ENCODE results near the gene RBCK1. TPM values are rescaled to one million over a fixed set of nuclear protein-coding genes. Genes with fewer than 3 reads are reported as not detected.
"Not testable (repeated sequence)": the region's sequence is repeated elsewhere in the genome, so short reads cannot be mapped to it uniquely, and the experiment has no call there.

The RBCK1 gene
- total and polyA plus RNA-seq, 4 donors: 52.8 to 118 (median 67.0) TPM

DNA sequence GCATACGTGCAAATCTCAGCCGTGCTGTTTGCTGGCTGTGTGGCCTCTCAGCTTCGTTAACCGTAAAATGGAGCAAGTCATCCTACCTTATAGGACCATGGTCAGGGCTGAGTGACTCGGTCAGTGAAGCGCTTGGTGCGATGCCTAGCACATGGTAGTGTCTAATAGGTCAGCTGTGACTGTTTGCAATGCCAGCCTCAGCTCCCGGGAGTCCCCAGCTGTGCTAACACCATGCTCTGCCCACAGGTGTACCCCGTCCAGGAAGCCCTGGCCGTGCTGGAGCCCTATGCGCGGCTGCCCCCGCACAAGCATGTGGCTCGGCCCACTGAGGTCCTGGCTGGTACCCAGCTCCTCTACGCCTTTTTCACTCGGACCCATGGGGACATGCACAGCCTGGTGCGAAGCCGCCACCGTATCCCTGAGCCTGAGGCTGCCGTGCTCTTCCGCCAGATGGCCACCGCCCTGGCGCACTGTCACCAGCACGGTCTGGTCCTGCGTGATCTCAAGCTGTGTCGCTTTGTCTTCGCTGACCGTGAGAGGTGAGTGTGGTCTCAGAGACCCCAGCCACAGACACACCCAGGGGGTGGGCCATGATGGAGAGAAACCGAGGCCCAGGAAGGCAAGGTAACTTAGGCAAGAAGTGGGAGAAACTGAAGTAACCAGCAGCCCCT lies 16.9 kb upstream of the RBCK1 start:
- H3K27ac ChIP-seq (ENCODE audit: low read depth in 1 of 2, low read length in 2 of 2): no peak overlapping the region
- ATAC-seq (ENCODE audit: low FRiP score) (no peak), DNase-seq (peak in 1 of 2 donors; percentile 68)
- H3K4me3 ChIP-seq (ENCODE audit: low read length in 2 of 2): no peak overlapping the region
- H3K4me1 ChIP-seq (ENCODE audit: control insufficient read depth in 1 of 2, insufficient read depth in 2 of 2, low read length in 2 of 2): no peaks in the 10 kb centered on the region
- no peaks in the 10 kb centered on the region for H3K27me3 ChIP-seq (ENCODE audit: control insufficient read depth in 1 of 2, insufficient read depth in 2 of 2, low read length in 1 of 2)
- 95% methylated on average over 29 of the region's 29 CpGs for WGBS, 2 donors
- intact Hi-C loops (cut with DNase I): no loop called here
- no peaks in the 10 kb centered on the region for H3K9me3 ChIP-seq (ENCODE audit: control insufficient read depth, low read length)
- H3K36me3 ChIP-seq (ENCODE audit: control insufficient read depth in 1 of 2, insufficient read depth in 2 of 2, low read length in 1 of 2): no peaks in the 10 kb centered on the region

DNA sequence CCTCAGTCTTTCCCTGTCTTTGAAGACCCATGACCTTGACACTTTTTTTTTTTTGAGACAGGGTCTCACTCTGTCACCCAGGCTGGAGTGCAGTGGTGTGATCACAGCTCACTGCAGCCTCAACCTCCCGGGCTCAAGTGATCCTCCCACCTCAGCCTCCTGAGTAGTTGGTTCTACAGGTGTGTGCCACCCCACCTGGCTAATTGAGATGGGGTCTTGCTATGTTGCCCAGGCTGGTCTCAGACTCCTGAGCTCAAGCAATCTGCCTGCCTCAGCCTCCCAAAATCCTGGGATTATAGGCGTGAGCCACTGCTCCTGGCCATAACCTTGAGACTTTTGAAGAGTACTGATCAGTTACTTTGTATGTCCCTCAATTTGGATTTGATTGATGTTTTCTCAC lies 14.8 kb upstream of the RBCK1 start:
- H3K27ac ChIP-seq (ENCODE audit: low read depth in 1 of 2, low read length in 2 of 2); H3K36me3 ChIP-seq (ENCODE audit: control insufficient read depth in 1 of 2, insufficient read depth in 2 of 2, low read length in 1 of 2); H3K4me1 ChIP-seq (ENCODE audit: control insufficient read depth in 1 of 2, insufficient read depth in 2 of 2, low read length in 2 of 2); H3K27me3 ChIP-seq (ENCODE audit: control insufficient read depth in 1 of 2, insufficient read depth in 2 of 2, low read length in 1 of 2); ATAC-seq (ENCODE audit: low FRiP score); DNase-seq; H3K9me3 ChIP-seq (ENCODE audit: control insufficient read depth, low read length); H3K4me3 ChIP-seq (ENCODE audit: low read length in 2 of 2); intact Hi-C loops (cut with DNase I): not testable (repeated sequence)
- 94 to 96% methylated on average over 2 of the region's 2 CpGs for WGBS, 2 donors

GRCh38 chr20:396252-396618 lies 11.9 kb upstream of the RBCK1 start:
- Histone ChIP-seq H3K27me3 (ENCODE audit: control insufficient read depth in 1 of 2, insufficient read depth in 2 of 2, low read length in 1 of 2) (no peaks in the 10 kb centered on the region), H3K4me1 (ENCODE audit: control insufficient read depth in 1 of 2, insufficient read depth in 2 of 2, low read length in 2 of 2) (no peaks in the 10 kb centered on the region), H3K9me3 (ENCODE audit: control insufficient read depth, low read length) (no peaks in the 10 kb centered on the region), H3K27ac (ENCODE audit: low read depth in 1 of 2, low read length in 2 of 2) (no peak overlapping the region), H3K4me3 (ENCODE audit: low read length in 2 of 2) (no peak overlapping the region), H3K36me3 (ENCODE audit: control insufficient read depth in 1 of 2, insufficient read depth in 2 of 2, low read length in 1 of 2) (peaks cover 0 to 4% of the 10 kb centered on the region in 2 donors)
- intact Hi-C loops (cut with DNase I): no loop called here
- DNase-seq (no peak), ATAC-seq (ENCODE audit: low FRiP score) (no peak)
- WGBS, 2 donors: 91 to 93% methylated on average over 24 of the region's 24 CpGs

- ATAC-seq (ENCODE audit: low FRiP score) (peak; percentile 29), DNase-seq (no peak)
- intact Hi-C loops (cut with DNase I): no loop called here
- Histone ChIP-seq H3K4me3 (ENCODE audit: low read length in 2 of 2) (no peak overlapping the region), H3K4me1 (ENCODE audit: control insufficient read depth in 1 of 2, insufficient read depth in 2 of 2, low read length in 2 of 2) (no peaks in the 10 kb centered on the region), H3K27me3 (ENCODE audit: control insufficient read depth in 1 of 2, insufficient read depth in 2 of 2, low read length in 1 of 2) (no peaks in the 10 kb centered on the region), H3K9me3 (ENCODE audit: control insufficient read depth, low read length) (no peaks in the 10 kb centered on the region), H3K27ac (ENCODE audit: low read depth in 1 of 2, low read length in 2 of 2) (no peak overlapping the region), H3K36me3 (ENCODE audit: control insufficient read depth in 1 of 2, insufficient read depth in 2 of 2, low read length in 1 of 2) (peaks cover 0 to 4% of the 10 kb centered on the region in 2 donors)
- 82 to 86% methylated on average over 4 of the region's 4 CpGs for WGBS, 2 donors
Measured at GRCh38 chr20:396619-397431, 11.3 kb upstream of the RBCK1 start.

DNA sequence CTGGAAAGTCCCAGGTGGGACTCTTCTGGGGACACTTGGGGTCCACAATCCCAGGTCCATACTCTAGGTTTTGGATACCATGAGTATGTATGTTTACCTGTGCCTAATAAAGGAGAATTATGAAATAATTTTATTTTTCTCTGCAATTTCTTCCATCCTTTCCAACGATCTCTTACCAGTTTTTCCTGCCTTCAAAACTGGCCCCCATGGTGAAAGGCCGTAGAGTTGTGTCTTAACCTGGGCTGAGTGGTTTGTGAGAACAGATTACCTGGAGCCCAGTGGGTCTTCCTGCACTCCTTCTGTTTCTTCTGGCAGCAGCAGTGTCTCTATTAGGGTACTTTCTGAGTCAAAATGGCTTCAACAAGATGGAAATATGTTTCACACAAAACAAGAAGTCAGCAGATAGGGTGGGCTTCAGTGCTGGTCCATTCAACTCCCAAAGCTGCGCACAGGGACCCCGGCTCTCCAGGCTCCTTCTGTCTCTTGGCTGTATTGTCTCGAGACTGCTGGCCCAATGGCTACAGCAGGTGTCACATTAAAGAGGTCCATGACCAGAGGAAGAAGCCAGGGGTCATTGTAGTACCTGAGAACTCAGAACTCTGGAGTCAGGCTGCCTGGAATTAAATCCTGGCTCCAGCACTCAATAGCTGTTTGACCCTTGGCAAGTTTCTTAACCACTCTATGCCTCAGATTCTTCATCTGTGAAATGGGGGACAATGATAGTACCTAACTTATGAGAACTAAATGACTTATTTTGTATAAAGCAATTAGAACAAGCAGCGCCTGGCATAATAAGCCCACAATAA lies 10.5 kb upstream of the RBCK1 start:
- Histone ChIP-seq H3K36me3 (ENCODE audit: control insufficient read depth in 1 of 2, insufficient read depth in 2 of 2, low read length in 1 of 2) (peaks cover 0 to 4% of the 10 kb centered on the region in 2 donors), H3K4me1 (ENCODE audit: control insufficient read depth in 1 of 2, insufficient read depth in 2 of 2, low read length in 2 of 2) (no peaks in the 10 kb centered on the region), H3K27ac (ENCODE audit: low read depth in 1 of 2, low read length in 2 of 2) (no peak overlapping the region), H3K4me3 (ENCODE audit: low read length in 2 of 2) (no peak overlapping the region), H3K9me3 (ENCODE audit: control insufficient read depth, low read length) (no peaks in the 10 kb centered on the region), H3K27me3 (ENCODE audit: control insufficient read depth in 1 of 2, insufficient read depth in 2 of 2, low read length in 1 of 2) (no peaks in the 10 kb centered on the region)
- ATAC-seq (ENCODE audit: low FRiP score) (no peak), DNase-seq (no peak)
- 84 to 85% methylated on average over 6 of the region's 6 CpGs for WGBS, 2 donors
- intact Hi-C loops (cut with DNase I): no loop called here

DNA sequence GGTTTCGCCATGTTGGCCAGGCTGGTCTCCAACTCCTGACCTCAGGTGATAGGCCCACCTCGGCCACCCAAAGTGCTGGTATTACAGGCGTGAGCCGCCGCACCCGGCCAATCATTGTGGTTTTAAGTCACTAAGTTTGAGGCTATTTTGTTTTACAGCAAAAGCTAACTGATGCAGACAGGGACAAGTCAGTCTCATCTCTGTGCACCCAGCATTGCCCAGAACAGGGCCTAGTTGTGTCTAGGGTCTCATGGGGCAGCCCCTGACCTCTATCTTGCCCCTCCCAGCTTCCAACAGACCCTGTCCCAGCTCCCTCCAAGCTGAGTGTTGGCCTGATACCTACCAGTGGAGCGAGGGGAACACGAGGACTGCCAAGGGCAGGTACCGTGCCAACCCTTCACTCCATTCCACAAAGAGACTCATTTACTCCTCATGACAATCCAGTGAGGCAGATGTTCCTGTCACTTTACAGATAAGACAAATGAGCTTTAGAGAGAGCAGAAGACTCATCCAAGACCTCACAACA lies 8.9 kb upstream of the RBCK1 start:
- ATAC-seq (ENCODE audit: low FRiP score) (no peak), DNase-seq (no peak)
- Histone ChIP-seq H3K36me3 (ENCODE audit: control insufficient read depth in 1 of 2, insufficient read depth in 2 of 2, low read length in 1 of 2) (peaks cover 0 to 4% of the 10 kb centered on the region in 2 donors), H3K27me3 (ENCODE audit: control insufficient read depth in 1 of 2, insufficient read depth in 2 of 2, low read length in 1 of 2) (no peaks in the 10 kb centered on the region), H3K27ac (ENCODE audit: low read depth in 1 of 2, low read length in 2 of 2) (no peak overlapping the region), H3K4me3 (ENCODE audit: low read length in 2 of 2) (no peak overlapping the region), H3K9me3 (ENCODE audit: control insufficient read depth, low read length) (no peaks in the 10 kb centered on the region), H3K4me1 (ENCODE audit: control insufficient read depth in 1 of 2, insufficient read depth in 2 of 2, low read length in 2 of 2) (no peaks in the 10 kb centered on the region)
- intact Hi-C loops (cut with DNase I): no loop called here
- 93% methylated on average over 9 of the region's 9 CpGs for WGBS, 2 donors

GRCh38 chr20:400128-400453 lies 8.0 kb upstream of the RBCK1 start:
- no peak overlapping the region for H3K4me3 ChIP-seq (ENCODE audit: low read length in 2 of 2)
- H3K27ac ChIP-seq (ENCODE audit: low read depth in 1 of 2, low read length in 2 of 2): no peak overlapping the region
- DNase-seq: no peak
- H3K4me1 ChIP-seq (ENCODE audit: control insufficient read depth in 1 of 2, insufficient read depth in 2 of 2, low read length in 2 of 2): no peaks in the 10 kb centered on the region
- 67 to 69% methylated on average over 2 of the region's 2 CpGs for WGBS, 2 donors
- ATAC-seq (ENCODE audit: low FRiP score): no peak
- intact Hi-C loops (cut with DNase I): loop anchor here in 1 of 2 donors (10.0 kb wide), 1 partner anchor 75 kb away; no protein-coding TSS in a partner anchor
- H3K27me3 ChIP-seq (ENCODE audit: control insufficient read depth in 1 of 2, insufficient read depth in 2 of 2, low read length in 1 of 2): no peaks in the 10 kb centered on the region
- no peaks in the 10 kb centered on the region for H3K9me3 ChIP-seq (ENCODE audit: control insufficient read depth, low read length)
- H3K36me3 ChIP-seq (ENCODE audit: control insufficient read depth in 1 of 2, insufficient read depth in 2 of 2, low read length in 1 of 2): peaks cover 0 to 4% of the 10 kb centered on the region in 2 donors

DNA sequence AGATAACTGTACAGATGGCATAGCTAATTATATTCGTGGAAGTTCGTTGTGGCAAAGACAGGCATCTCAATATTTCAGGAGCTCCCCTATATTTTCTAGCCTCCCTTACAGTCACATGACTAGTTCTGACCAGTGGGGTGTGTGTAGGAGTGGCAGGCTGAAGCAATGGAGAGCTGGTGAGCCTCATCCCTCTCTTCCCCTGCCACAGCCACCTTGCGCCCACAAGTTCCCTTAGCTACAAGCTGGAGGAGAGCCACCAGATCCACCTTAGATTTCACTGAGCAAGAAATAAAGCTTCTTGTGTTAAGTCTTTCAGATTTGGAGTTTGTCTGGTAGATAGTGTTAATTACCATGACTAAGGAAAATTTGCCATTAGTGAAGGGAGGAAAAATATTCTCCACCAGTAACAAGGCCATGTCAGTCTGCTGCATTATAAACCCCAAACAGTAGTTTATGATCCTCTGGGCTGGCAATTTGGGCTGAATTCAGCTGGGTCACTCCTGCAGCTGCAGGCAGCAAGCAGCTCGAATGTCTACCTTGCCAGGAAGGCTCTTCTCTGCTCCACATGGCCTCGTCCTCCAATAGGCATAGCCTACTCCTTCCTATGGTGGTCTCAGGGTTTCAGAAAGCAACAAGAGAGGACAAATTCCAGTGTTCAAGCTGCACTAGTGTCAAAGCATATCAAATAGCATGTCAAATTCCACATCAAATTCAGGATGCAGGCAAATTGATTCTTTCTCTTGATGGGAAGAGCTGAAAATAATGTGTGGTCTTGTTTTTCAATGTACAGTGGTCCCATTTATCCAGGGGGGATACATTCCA lies 7.4 kb upstream of the RBCK1 start:
- no peak for ATAC-seq (ENCODE audit: low FRiP score)
- intact Hi-C loops (cut with DNase I): loop anchor here in 1 of 2 donors (10.0 kb wide), 1 partner anchor 74 kb away; no protein-coding TSS in a partner anchor

More for the DNA sequence above, 7.4 kb upstream of the RBCK1 start:
- Histone ChIP-seq H3K4me3 (ENCODE audit: low read length in 2 of 2) (no peak overlapping the region), H3K4me1 (ENCODE audit: control insufficient read depth in 1 of 2, insufficient read depth in 2 of 2, low read length in 2 of 2) (no peaks in the 10 kb centered on the region), H3K36me3 (ENCODE audit: control insufficient read depth in 1 of 2, insufficient read depth in 2 of 2, low read length in 1 of 2) (peaks cover 0 to 4% of the 10 kb centered on the region in 2 donors), H3K9me3 (ENCODE audit: control insufficient read depth, low read length) (no peaks in the 10 kb centered on the region), H3K27ac (ENCODE audit: low read depth in 1 of 2, low read length in 2 of 2) (no peak overlapping the region), H3K27me3 (ENCODE audit: control insufficient read depth in 1 of 2, insufficient read depth in 2 of 2, low read length in 1 of 2) (no peaks in the 10 kb centered on the region)
- DNase-seq: no peak
- WGBS, 2 donors: 63 to 74% methylated on average over 5 of the region's 5 CpGs

Data from aorta (tissue), 5 donors.